OCI-LY7 (cell line): ENCODE results near the gene RIT2.

ENCODE experiments used
- EZH2phosphoT487 ChIP-seq: fragments of 200-600 bp; sonication (generic); IDR thresholded peaks from 2 replicates; pipeline ENCODE4 v1.6.1; 2018; ENCODE audit warnings: low read depth, borderline replicate concordance, mild to moderate bottlenecking, mixed run types, antibody characterized with exemption, low read length, moderate library complexity, mixed read lengths
- TF ChIP-seq, protein P1 (sequence below): fragments of 200-600 bp; sonication (generic); conservative IDR thresholded peaks from 2 replicates; pipeline ENCODE4 v1.5.1; 2014; ENCODE audit warnings: mild to moderate bottlenecking, antibody characterized with exemption, low read length, moderate library complexity, mixed read lengths

DNA sequence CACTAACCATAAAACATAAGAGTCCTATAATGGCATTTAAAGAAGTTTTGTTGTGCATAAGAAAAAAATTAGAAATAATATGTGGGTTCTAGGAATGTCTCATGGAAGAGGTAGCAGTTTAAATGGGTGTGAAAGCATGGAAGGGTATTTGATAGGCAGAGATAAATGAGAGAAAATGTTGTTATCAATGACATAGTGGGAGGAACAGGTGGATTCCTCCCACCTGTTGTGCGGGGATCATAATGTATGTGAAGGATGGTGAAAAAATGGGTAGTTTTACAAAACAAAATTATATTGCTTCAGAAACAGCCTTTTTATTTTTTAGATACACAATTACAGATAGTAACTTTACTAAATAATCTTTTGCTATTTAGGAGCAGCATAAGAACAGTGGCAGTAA lies 41.7 kb downstream of the RIT2 start:
- TF ChIP-seq, protein P1, sequence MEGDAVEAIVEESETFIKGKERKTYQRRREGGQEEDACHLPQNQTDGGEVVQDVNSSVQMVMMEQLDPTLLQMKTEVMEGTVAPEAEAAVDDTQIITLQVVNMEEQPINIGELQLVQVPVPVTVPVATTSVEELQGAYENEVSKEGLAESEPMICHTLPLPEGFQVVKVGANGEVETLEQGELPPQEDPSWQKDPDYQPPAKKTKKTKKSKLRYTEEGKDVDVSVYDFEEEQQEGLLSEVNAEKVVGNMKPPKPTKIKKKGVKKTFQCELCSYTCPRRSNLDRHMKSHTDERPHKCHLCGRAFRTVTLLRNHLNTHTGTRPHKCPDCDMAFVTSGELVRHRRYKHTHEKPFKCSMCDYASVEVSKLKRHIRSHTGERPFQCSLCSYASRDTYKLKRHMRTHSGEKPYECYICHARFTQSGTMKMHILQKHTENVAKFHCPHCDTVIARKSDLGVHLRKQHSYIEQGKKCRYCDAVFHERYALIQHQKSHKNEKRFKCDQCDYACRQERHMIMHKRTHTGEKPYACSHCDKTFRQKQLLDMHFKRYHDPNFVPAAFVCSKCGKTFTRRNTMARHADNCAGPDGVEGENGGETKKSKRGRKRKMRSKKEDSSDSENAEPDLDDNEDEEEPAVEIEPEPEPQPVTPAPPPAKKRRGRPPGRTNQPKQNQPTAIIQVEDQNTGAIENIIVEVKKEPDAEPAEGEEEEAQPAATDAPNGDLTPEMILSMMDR: no peak
- TF ChIP-seq EZH2phosphoT487: no peak
